Lung (tissue), 12 donors: ENCODE results near the gene ATP8B3. TPM values are rescaled to one million over a fixed set of nuclear protein-coding genes. Genes with fewer than 3 reads are reported as not detected.

ENCODE experiments used
- ATAC-seq: fragments of 200-7000 bp; cut with Tn5 transposase; one replicate; pipeline ENCODE4 v1.9.1; 2020; ENCODE audit warnings: moderate number of reproducible peaks; ENCODE audit not compliant: insufficient read depth, low FRiP score
- DNase-seq, 3 donors: peaks; one replicate each; pipeline ENCODE4 v3.0.0-alpha.2; 2013 to 2017
- H3K27ac ChIP-seq, 2 donors: one replicate each; pipeline ENCODE4 v1.5.1; 2013; ENCODE audit warnings: mild to moderate bottlenecking in 2 of 2, moderate library complexity in 2 of 2, control low read depth in 1 of 2, inconsistent platforms in 1 of 2, low read depth in 1 of 2, low read length in 1 of 2
- H3K27me3 ChIP-seq, 3 donors: one replicate each; pipeline ENCODE4 v1.5.1; 2013; ENCODE audit warnings: low read length in 2 of 3; ENCODE audit not compliant: control insufficient read depth in 3 of 3, insufficient read depth in 3 of 3
- H3K36me3 ChIP-seq, 4 donors: one replicate each; pipeline ENCODE4 v1.5.1; 2013; ENCODE audit warnings: low read length in 4 of 4, mild to moderate bottlenecking in 1 of 4, moderate library complexity in 1 of 4; ENCODE audit not compliant: control insufficient read depth in 4 of 4, insufficient read depth in 4 of 4
- H3K4me1 ChIP-seq, 5 donors: one replicate each; pipeline ENCODE4 v1.5.1; 2013; ENCODE audit warnings: low read length in 5 of 5, mild to moderate bottlenecking in 2 of 5, moderate library complexity in 1 of 5; ENCODE audit not compliant: control insufficient read depth in 5 of 5, insufficient read depth in 5 of 5
- H3K4me3 ChIP-seq: one replicate; pipeline ENCODE4 v1.5.1; 2013; ENCODE audit warnings: mild to moderate bottlenecking, control low read depth, moderate library complexity
- H3K9ac ChIP-seq, 2 donors: one replicate each; pipeline ENCODE4 v1.5.1; 2013; ENCODE audit warnings: low read length in 2 of 2, control low read depth in 1 of 2; ENCODE audit not compliant: insufficient read depth in 1 of 2
- H3K9me3 ChIP-seq, 4 donors: one replicate each; pipeline ENCODE4 v1.5.1; 2013; ENCODE audit warnings: low read length in 3 of 4, mild to moderate bottlenecking in 1 of 4, moderate library complexity in 1 of 4; ENCODE audit not compliant: control insufficient read depth in 4 of 4, insufficient read depth in 3 of 4
- WGBS, 2 donors: extraction: QIAGEN DNeasy Blood & Tissue Kit; methylation state at CpG; one replicate each; pipeline ENCODE4 v1.1.7; 2013; 5-methylcytosine and 5-hydroxymethylcytosine counted together
- polyA plus RNA-seq, 2 donors: library from polyadenylated mRNA; stranded (reverse); fragments of 200-250 nt; gene quantifications; one replicate each; pipeline ENCODE4 v1.2.1, GENCODE V29; 2013
- total RNA-seq, 2 donors: library from RNA; depleted of rRNA in 1 of 2; stranded (reverse); fragments of >200 nt in 1 of 2; gene quantifications; one replicate each; pipeline ENCODE4 v1.2.1, GENCODE V29; 2014 to 2021
- TF ChIP-seq, protein P1 (sequence below): IDR thresholded peaks from 2 replicates; pipeline ENCODE4 v1.5.1; 2012; ENCODE audit warnings: mild to moderate bottlenecking; ENCODE audit errors: control extremely low read depth, extremely low read depth
- donor health status: control.
- donor health status: control.
- donor health status: Bipolar disorder and iron deficiency.
- donor health status: healthy.
- donor health status: DM: yes; HTN: yes; CAD: no.

Gene ATP8B3
- total and polyA plus RNA-seq, 4 donors = 0.69 to 2.4 (median 1.8) TPM

DNA sequence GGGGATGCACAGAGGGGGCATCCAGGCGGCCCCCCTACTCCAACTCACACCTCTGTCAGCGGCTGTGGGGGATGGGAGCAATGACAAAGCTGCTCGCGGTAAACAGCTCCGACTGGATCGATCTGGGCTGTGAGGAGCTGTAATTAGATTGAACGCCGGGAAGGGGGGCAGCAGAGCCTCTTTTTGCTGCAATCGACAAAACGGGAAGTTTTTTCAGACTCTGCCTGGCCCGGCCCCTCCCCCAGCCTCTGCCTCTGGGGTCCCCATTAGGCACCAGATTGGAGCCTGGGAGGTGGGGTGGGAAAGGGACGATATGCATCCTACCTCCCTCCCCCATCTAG lies 42.5 kb downstream of the ATP8B3 start:
- Histone ChIP-seq H3K9ac (no peak overlapping the region), H3K27me3 (peaks cover 7 to 70% (median 53%) of the 10 kb centered on the region in 3 donors), H3K4me1 (peaks cover 0 to 8% (median 0%) of the 10 kb centered on the region in 5 donors), H3K4me3 (no peak overlapping the region), H3K27ac (no peak overlapping the region), H3K36me3 (no peaks in the 10 kb centered on the region), H3K9me3 (peaks cover 0 to 11% (median 4%) of the 10 kb centered on the region in 4 donors)
- TF ChIP-seq, protein P1, sequence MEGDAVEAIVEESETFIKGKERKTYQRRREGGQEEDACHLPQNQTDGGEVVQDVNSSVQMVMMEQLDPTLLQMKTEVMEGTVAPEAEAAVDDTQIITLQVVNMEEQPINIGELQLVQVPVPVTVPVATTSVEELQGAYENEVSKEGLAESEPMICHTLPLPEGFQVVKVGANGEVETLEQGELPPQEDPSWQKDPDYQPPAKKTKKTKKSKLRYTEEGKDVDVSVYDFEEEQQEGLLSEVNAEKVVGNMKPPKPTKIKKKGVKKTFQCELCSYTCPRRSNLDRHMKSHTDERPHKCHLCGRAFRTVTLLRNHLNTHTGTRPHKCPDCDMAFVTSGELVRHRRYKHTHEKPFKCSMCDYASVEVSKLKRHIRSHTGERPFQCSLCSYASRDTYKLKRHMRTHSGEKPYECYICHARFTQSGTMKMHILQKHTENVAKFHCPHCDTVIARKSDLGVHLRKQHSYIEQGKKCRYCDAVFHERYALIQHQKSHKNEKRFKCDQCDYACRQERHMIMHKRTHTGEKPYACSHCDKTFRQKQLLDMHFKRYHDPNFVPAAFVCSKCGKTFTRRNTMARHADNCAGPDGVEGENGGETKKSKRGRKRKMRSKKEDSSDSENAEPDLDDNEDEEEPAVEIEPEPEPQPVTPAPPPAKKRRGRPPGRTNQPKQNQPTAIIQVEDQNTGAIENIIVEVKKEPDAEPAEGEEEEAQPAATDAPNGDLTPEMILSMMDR = no peak
- no peak for DNase-seq
- 7% methylated on average over 12 of the region's 12 CpGs for WGBS, 2 donors
- ATAC-seq = no peak

DNA sequence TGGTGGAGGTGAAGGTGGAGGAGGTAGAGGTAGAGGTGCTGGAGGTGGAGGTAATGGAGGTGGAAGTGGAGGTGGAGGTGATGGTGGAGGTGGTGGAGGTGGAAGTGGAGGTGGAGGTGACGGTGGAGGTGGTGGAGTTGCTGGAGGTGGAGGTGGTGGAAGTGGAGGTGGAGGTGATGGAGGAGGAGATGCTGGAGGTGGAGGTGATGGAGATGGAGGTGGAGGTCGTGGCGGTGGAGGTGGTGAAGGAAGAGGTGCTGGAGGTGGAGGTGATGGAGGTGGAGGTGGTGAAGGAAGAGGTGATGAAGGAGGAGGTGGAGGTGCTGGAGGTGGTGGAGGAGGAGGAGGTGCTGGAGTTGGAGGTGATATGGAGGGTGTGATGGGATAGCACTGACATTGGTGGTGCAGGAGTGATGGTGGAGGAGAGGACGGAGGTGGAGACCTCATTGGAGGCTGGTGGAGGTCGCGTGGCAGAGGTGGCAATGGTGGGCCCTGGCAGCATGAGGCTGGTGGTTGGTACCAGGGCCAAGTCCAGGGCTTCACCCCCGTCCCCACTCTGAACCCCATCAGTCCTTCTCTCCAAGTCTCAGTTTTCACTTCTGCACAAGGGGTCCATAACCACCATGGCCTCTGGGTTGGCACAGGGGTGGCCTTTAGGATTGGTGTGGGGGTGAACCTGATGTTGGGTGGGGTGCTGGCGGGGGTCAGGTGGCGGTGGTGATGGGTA lies 43.0 kb downstream of the ATP8B3 start:
- peaks cover 0 to 11% (median 4%) of the 10 kb centered on the region in 4 donors for H3K9me3 ChIP-seq
- H3K27ac ChIP-seq = no peak overlapping the region
- no peak overlapping the region for H3K4me3 ChIP-seq
- 71 to 74% methylated on average over 9 of the region's 9 CpGs for WGBS, 2 donors
- no peak for ATAC-seq
- peaks cover 10 to 70% (median 51%) of the 10 kb centered on the region in 3 donors for H3K27me3 ChIP-seq
- no peak overlapping the region for H3K9ac ChIP-seq
- H3K4me1 ChIP-seq = peaks cover 0 to 9% (median 0%) of the 10 kb centered on the region in 5 donors
- DNase-seq = no peak
- TF ChIP-seq, protein P1 = no peak
- no peaks in the 10 kb centered on the region for H3K36me3 ChIP-seq

DNA sequence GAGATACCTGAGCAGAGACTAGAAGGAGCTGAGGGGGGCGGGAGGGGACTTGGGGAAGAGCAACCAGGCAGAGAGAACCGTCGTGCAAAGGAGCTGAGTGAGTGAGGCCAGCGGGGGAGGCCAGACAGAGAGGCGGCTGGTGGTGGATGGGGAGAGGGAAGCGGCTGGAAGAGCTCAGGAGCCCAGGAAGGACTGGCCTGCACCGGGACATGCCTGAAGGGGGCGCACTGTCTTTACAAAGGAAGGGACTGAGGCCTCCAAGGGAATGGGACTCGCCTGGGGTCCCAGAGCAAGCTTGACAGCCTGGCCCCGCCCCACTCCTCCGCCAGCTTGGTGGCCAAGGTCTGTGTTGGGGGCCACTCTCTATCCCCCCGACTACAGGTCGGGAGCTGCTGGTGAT lies 43.8 kb downstream of the ATP8B3 start:
- Histone ChIP-seq H3K4me1 (peaks cover 0 to 12% (median 0%) of the 10 kb centered on the region in 5 donors), H3K36me3 (no peaks in the 10 kb centered on the region), H3K9me3 (peaks cover 0 to 11% (median 4%) of the 10 kb centered on the region in 4 donors), H3K27me3 (peaks cover 10 to 71% (median 47%) of the 10 kb centered on the region in 3 donors), H3K4me3 (no peak overlapping the region), H3K27ac (no peak overlapping the region), H3K9ac (no peak overlapping the region)
- no peak for ATAC-seq
- 15 to 19% methylated on average over 13 of the region's 13 CpGs for WGBS, 2 donors
- TF ChIP-seq, protein P1 = no peak
- DNase-seq = peak in 1 of 3 donors; percentile 47
